Tibial nerve (tissue), 4 donors: ENCODE data around the gene GALNT18.

Source experiments
- CTCF ChIP-seq, 5 experiments: fragments of 200-600 bp in 3 of 5; fragments of 450-650 bp in 2 of 5; sonication (generic) in 3 of 5; IDR thresholded peaks; one replicate each; pipeline ENCODE4 v1.5.1; 2016 to 2019; ENCODE audit warnings: antibody characterized with exemption in 5 of 5, mild to moderate bottlenecking in 3 of 5, moderate library complexity in 2 of 5
- EP300 ChIP-seq, 2 donors: sonication (generic); formaldehyde crosslinking; IDR thresholded peaks; one replicate each; pipeline ENCODE4 v1.6.1; 2017; ENCODE audit warnings: antibody characterized with exemption in 2 of 2, mild to moderate bottlenecking in 1 of 2
- POLR2A ChIP-seq, 2 donors: fragments of 450-650 bp; IDR thresholded peaks; one replicate each; pipeline ENCODE4 v1.6.1; 2017; ENCODE audit warnings: antibody characterized with exemption in 2 of 2, mild to moderate bottlenecking in 2 of 2, moderate library complexity in 2 of 2

GRCh38 chr11:11396301-11397035 lies 225.3 kb downstream of the GALNT18 start:
- TF ChIP-seq CTCF (IDR thresholded peaks at IDR 0.05) (no peak), POLR2A (IDR thresholded peaks at IDR 0.05) (no peak), EP300 (IDR thresholded peaks at IDR 0.05) (no peak)
